Measurements from ENCODE around the gene N4BP2. TPM values are rescaled to one million over a fixed set of nuclear protein-coding genes. Genes with fewer than 3 reads are reported as not detected.

Gene N4BP2
- total RNA-seq, 6 experiments from 2014 or later: 4.2 to 8.0 (median 6.3) TPM

- Histone ChIP-seq H3K27me3 (no peaks in the 10 kb centered on the region), H3K9me3 (no peaks in the 10 kb centered on the region), H3K27ac (peak overlapping the region; percentile 98 to 100 (median 99)), H3K36me3 (no peaks in the 10 kb centered on the region), H3K4me1 (peaks cover 0 to 20% (median 1%) of the 10 kb centered on the region in 4 donors), H3K4me3 (peak overlapping the region; percentile 70 to 96 (median 88))
- TF ChIP-seq CTCF (IDR thresholded peaks at IDR 0.05): no peak
- peak; percentile 76 for TF ChIP-seq POLR2A (IDR thresholded peaks at IDR 0.05)
- ATAC-seq (peak; percentile 27 to 54 (median 44)), DNase-seq (peak; percentile 68 to 84 (median 81))
- intact Hi-C loops (cut with DNase I): no loop called here
- 0% methylated on average over 11 of the region's 86 CpGs for WGBS (ENCODE audit: insufficient coverage, low coverage, low lambda C conversion rate, missing lambda C conversion rate)
These were observed 561 bp upstream of the N4BP2 start for GRCh38 chr4:40055863-40056715.

- TF ChIP-seq POLR2A (IDR thresholded peaks at IDR 0.05) (peak; percentile 37), CTCF (IDR thresholded peaks at IDR 0.05) (no peak)
- Histone ChIP-seq H3K4me1 (peaks cover 0 to 17% (median 0%) of the 10 kb centered on the region in 4 donors), H3K27ac (peak overlapping the region; percentile 98 to 100 (median 99)), H3K9me3 (no peaks in the 10 kb centered on the region), H3K36me3 (no peaks in the 10 kb centered on the region), H3K4me3 (peak overlapping the region; percentile 70 to 96 (median 88)), H3K27me3 (no peaks in the 10 kb centered on the region)
- intact Hi-C loops (cut with DNase I): no loop called here
- WGBS (ENCODE audit: insufficient coverage, low coverage, low lambda C conversion rate, missing lambda C conversion rate): under 1% methylated on average over 13 of the region's 13 CpGs
- DNase-seq (peak; percentile 51 to 84 (median 69)), ATAC-seq (peak; percentile 57 to 70 (median 66))
These were observed 989 bp downstream of the N4BP2 start for GRCh38 chr4:40057586-40058091.

- no peak for ATAC-seq
- DNase-seq: no peak
- intact Hi-C loops (cut with DNase I): no loop called here
- Histone ChIP-seq H3K27me3 (no peaks in the 10 kb centered on the region), H3K4me1 (peaks cover 0 to 17% (median 0%) of the 10 kb centered on the region in 4 donors), H3K27ac (peak overlapping the region; percentile 98 to 100 (median 99)), H3K9me3 (no peaks in the 10 kb centered on the region), H3K36me3 (no peaks in the 10 kb centered on the region), H3K4me3 (peak overlapping the region; percentile 70 to 96 (median 88))
- 0% methylated on average over 9 of the region's 9 CpGs for WGBS (ENCODE audit: insufficient coverage, low coverage, low lambda C conversion rate, missing lambda C conversion rate)
- TF ChIP-seq CTCF (IDR thresholded peaks at IDR 0.05) (no peak), POLR2A (IDR thresholded peaks at IDR 0.05) (no peak)
These were observed 1.5 kb downstream of the N4BP2 start for GRCh38 chr4:40058121-40058520.

GRCh38 chr4:40058854-40059253 is 2.2 kb downstream of the N4BP2 start:
- peaks cover 0 to 17% (median 0%) of the 10 kb centered on the region in 4 donors for H3K4me1 ChIP-seq
- 64% methylated on average over 9 of the region's 14 CpGs for WGBS (ENCODE audit: insufficient coverage, low coverage, low lambda C conversion rate, missing lambda C conversion rate)
- intact Hi-C loops (cut with DNase I): no loop called here
- DNase-seq (no peak), ATAC-seq (no peak)
- H3K27ac ChIP-seq: no peak overlapping the region
- H3K9me3 ChIP-seq: no peaks in the 10 kb centered on the region
- TF ChIP-seq CTCF (IDR thresholded peaks at IDR 0.05) (no peak), POLR2A (IDR thresholded peaks at IDR 0.05) (no peak)
- no peak overlapping the region for H3K4me3 ChIP-seq
- no peaks in the 10 kb centered on the region for H3K27me3 ChIP-seq
- H3K36me3 ChIP-seq: no peaks in the 10 kb centered on the region
